ENCODE data around the gene FBXO28. TPM values are rescaled to one million over a fixed set of nuclear protein-coding genes. Genes with fewer than 3 reads are reported as not detected.

FBXO28 gene
- 10 to 100 TPM; 25.2 to 34.3 (median 31.5) TPM for total RNA-seq

GRCh38 chr1:224113918-224114786 lies at the start of gene FBXO28:
FBXO28 (plus strand) TSS chr1:224114111; CDS start chr1:224114130, 19 bp downstream.
- intact Hi-C loops (cut with DNase I) = loop anchor here (10.0 kb wide), 2 partner anchors 221 to 341 kb away; partner anchors contain the start of gene NVL
- Histone ChIP-seq H3K4me3 (peak within 1 kb of the TSS; percentile 53 to 97 (median 79)), H3K36me3 (peaks cover 0 to 17% (median 0%) of the 10 kb centered on the region in 3 donors), H3K9me3 (no peaks in the 10 kb centered on the region), H3K27ac (peak within 1 kb of the TSS; percentile 89 to 98 (median 94)), H3K4me1 (peaks cover 5 to 41% (median 23%) of the 10 kb centered on the region in 3 donors), H3K27me3 (peaks cover 0 to 20% (median 0%) of the 10 kb centered on the region in 4 donors)
- 0% methylated on average over 1 to 9 of the region's 60 CpGs for WGBS, 2 donors
- TF ChIP-seq POLR2A (IDR thresholded peaks at IDR 0.05) (peak in 3 of 4 donors; percentile 75 to 92 (median 87)), CTCF (IDR thresholded peaks at IDR 0.05) (no peak)
- peak; percentile 60 for DNase-seq

- DNase-seq = no peak
- TF ChIP-seq CTCF (IDR thresholded peaks at IDR 0.05) = no peak
- no peak for TF ChIP-seq POLR2A (IDR thresholded peaks at IDR 0.05)
- H3K36me3 ChIP-seq = no peaks in the 10 kb centered on the region
- no peaks in the 10 kb centered on the region for H3K9me3 ChIP-seq
- 65 to 66% methylated on average over 4 to 5 of the region's 5 CpGs for WGBS, 2 donors
- H3K4me1 ChIP-seq = peaks cover 0 to 5% (median 0%) of the 10 kb centered on the region in 3 donors
- intact Hi-C loops (cut with DNase I) = no loop called here
- H3K27ac ChIP-seq = no peak overlapping the region
- no peak overlapping the region for H3K4me3 ChIP-seq
- peaks cover 0 to 6% (median 0%) of the 10 kb centered on the region in 4 donors for H3K27me3 ChIP-seq
Observed at GRCh38 chr1:224064150-224064549, 49.8 kb upstream of the FBXO28 start.

- WGBS, 2 donors = 42 to 46% methylated on average over 2 of the region's 2 CpGs
- H3K27ac ChIP-seq = no peak overlapping the region
- no peak for TF ChIP-seq POLR2A (IDR thresholded peaks at IDR 0.05)
- no peak for TF ChIP-seq CTCF (IDR thresholded peaks at IDR 0.05)
- no peak for DNase-seq
- H3K27me3 ChIP-seq = peaks cover 0 to 6% (median 0%) of the 10 kb centered on the region in 4 donors
- no peaks in the 10 kb centered on the region for H3K36me3 ChIP-seq
- H3K4me1 ChIP-seq = peaks cover 0 to 5% (median 0%) of the 10 kb centered on the region in 3 donors
- no peaks in the 10 kb centered on the region for H3K9me3 ChIP-seq
- intact Hi-C loops (cut with DNase I) = no loop called here
- no peak overlapping the region for H3K4me3 ChIP-seq
Observed at GRCh38 chr1:224065455-224065854, 48.5 kb upstream of the FBXO28 start.

GRCh38 chr1:224067207-224067606 lies 46.7 kb upstream of the FBXO28 start:
- TF ChIP-seq POLR2A (IDR thresholded peaks at IDR 0.05) (no peak), CTCF (IDR thresholded peaks at IDR 0.05) (no peak)
- H3K36me3 ChIP-seq = no peaks in the 10 kb centered on the region
- intact Hi-C loops (cut with DNase I) = no loop called here

More at GRCh38 chr1:224067207-224067606, 46.7 kb upstream of the FBXO28 start:
- no peaks in the 10 kb centered on the region for H3K9me3 ChIP-seq
- peaks cover 0 to 6% (median 0%) of the 10 kb centered on the region in 4 donors for H3K27me3 ChIP-seq
- H3K27ac ChIP-seq = no peak overlapping the region
- peaks cover 0 to 5% (median 0%) of the 10 kb centered on the region in 3 donors for H3K4me1 ChIP-seq
- no peak overlapping the region for H3K4me3 ChIP-seq
- no peak for DNase-seq

All from esophagus squamous epithelium (tissue), 5 donors.